H1 (cell line): ENCODE results near the gene USP49. TPM values are rescaled to one million over a fixed set of nuclear protein-coding genes. Genes with fewer than 3 reads are reported as not detected.

Experiments
- CTCF ChIA-PET: fragments of 300-600 bp; sonication (Branson Sonifier 250); formaldehyde crosslinking; loops from one replicate; lab custom pipeline; 2021; ENCODE audit not compliant: partially characterized antibody; lab: Charles Lee
- POLR2A ChIA-PET: fragments of 300-600 bp; sonication (Branson Sonifier 250); formaldehyde crosslinking; loops from one replicate; lab custom pipeline; 2021; ENCODE audit warnings: inconsistent platforms; ENCODE audit not compliant: partially characterized antibody; lab: Charles Lee
- DNase-seq, 2 experiments: peaks; one replicate each; pipeline versions ENCODE4 v3.0.0 to v3.0.0-alpha.2; 2010 to 2022; ENCODE audit warnings: low spot score in 2 of 2, low read depth in 1 of 2, mixed read lengths in 1 of 2
- FAIRE-seq: peaks from 2 replicates; lab custom pipeline; 2011; peaks lifted over from hg19 to GRCh38; lab: Jason Lieb, UNC
- H2AFZ ChIP-seq: 2 replicates; pipeline ENCODE4 v1.8.1; 2012; ENCODE audit warnings: low read length, inconsistent platforms
- H2AK5ac ChIP-seq: 2 replicates; pipeline ENCODE4 v1.6.1; 2013; ENCODE audit warnings: low read depth, low read length
- H2BK120ac ChIP-seq: replicated peaks from 2 replicates; pipeline ENCODE3; 2013; ENCODE audit warnings: low read depth, low read length, inconsistent platforms
- H2BK12ac ChIP-seq: 2 replicates; pipeline ENCODE4 v1.6.1; 2013; ENCODE audit warnings: low read depth, low read length
- H2BK15ac ChIP-seq: 2 replicates; pipeline ENCODE4 v1.6.1; 2013; ENCODE audit warnings: low read length
- H2BK20ac ChIP-seq: 2 replicates; pipeline ENCODE4 v1.6.1; 2013; ENCODE audit warnings: low read length
- H2BK5ac ChIP-seq: 2 replicates; pipeline ENCODE4 v1.6.1; 2013; ENCODE audit warnings: low read depth, low read length
- H3K14ac ChIP-seq: 2 replicates; pipeline ENCODE4 v1.6.1; 2013; ENCODE audit warnings: inconsistent platforms; ENCODE audit not compliant: insufficient read length
- H3K18ac ChIP-seq: 2 replicates; pipeline ENCODE4 v1.6.1; 2013; ENCODE audit warnings: low read length; ENCODE audit errors: extremely low read depth
- H3K23ac ChIP-seq: 2 replicates; pipeline ENCODE4 v1.6.1; 2013; ENCODE audit warnings: inconsistent platforms; ENCODE audit not compliant: insufficient read length
- H3K23me2 ChIP-seq: 2 replicates; pipeline ENCODE4 v1.6.1; 2013; ENCODE audit warnings: low read depth, low read length
- H3K27ac ChIP-seq: 2 replicates; pipeline ENCODE4 v1.6.1; 2011; ENCODE audit warnings: low read depth, low read length, inconsistent platforms
- H3K27me3 ChIP-seq, 4 experiments: replicated peaks in 1 of 4; 1 replicate in 1 of 4; 2 replicates in 3 of 4; pipeline versions ENCODE4 v1.6.1 to v1.8.1; 2011 to 2013; ENCODE audit warnings: low read length in 3 of 4, mild to moderate bottlenecking in 3 of 4, inconsistent platforms in 2 of 4, mixed read lengths in 2 of 4, moderate library complexity in 1 of 4; ENCODE audit not compliant: control insufficient read depth in 3 of 4, insufficient read depth in 3 of 4; ENCODE audit errors: extremely low read depth in 1 of 4
- H3K36me3 ChIP-seq, 4 experiments: 2 replicates each; pipeline versions ENCODE4 v1.6.1 to v1.8.1; 2011 to 2013; ENCODE audit warnings: mild to moderate bottlenecking in 4 of 4, low read length in 3 of 4, moderate library complexity in 2 of 4, control low read depth in 1 of 4, inconsistent platforms in 1 of 4; ENCODE audit not compliant: insufficient read depth in 4 of 4, control insufficient read depth in 2 of 4
- H3K4ac ChIP-seq: replicated peaks from 2 replicates; pipeline ENCODE3; 2013; ENCODE audit warnings: low read length, low read depth, mixed read lengths, inconsistent platforms; ENCODE audit not compliant: insufficient read length
- H3K4me1 ChIP-seq, 4 experiments: replicated peaks in 1 of 4; 1 replicate in 1 of 4; 2 replicates in 3 of 4; pipeline versions ENCODE4 v1.6.1 to v1.8.1; 2011 to 2013; ENCODE audit warnings: low read length in 3 of 4, inconsistent platforms in 2 of 4, mixed read lengths in 1 of 4; ENCODE audit not compliant: insufficient read depth in 4 of 4, control insufficient read depth in 3 of 4
- H3K4me2 ChIP-seq, 2 experiments: 2 replicates each; pipeline versions ENCODE4 v1.6.1 to v1.8.1; 2011 to 2013; ENCODE audit warnings: low read depth in 2 of 2, low read length in 2 of 2, control low read depth in 1 of 2, inconsistent platforms in 1 of 2, mild to moderate bottlenecking in 1 of 2; ENCODE audit not compliant: insufficient read depth in 1 of 2
- H3K4me3 ChIP-seq, 4 experiments: fragments of 200-600, 300-600 bp in 1 of 4; sonication (generic), shearing (Covaris generic), sonication (Bioruptor Twin) in 1 of 4; 2 replicates each; pipeline versions ENCODE4 v1.5.1 to v1.8.1; 2011 to 2016; ENCODE audit warnings: low read length in 4 of 4, low read depth in 3 of 4, control low read depth in 2 of 4, inconsistent platforms in 2 of 4, mild to moderate bottlenecking in 2 of 4, mixed read lengths in 1 of 4, moderate library complexity in 1 of 4; ENCODE audit not compliant: insufficient read depth in 2 of 4; ENCODE audit errors: extremely low read depth in 1 of 4
- H3K56ac ChIP-seq: replicated peaks from 2 replicates; pipeline ENCODE3; 2013; ENCODE audit warnings: low read depth, mild to moderate bottlenecking, mixed read lengths, low read length, inconsistent platforms; ENCODE audit not compliant: insufficient read length
- H3K79me1 ChIP-seq: 2 replicates; pipeline ENCODE4 v1.6.1; 2013; ENCODE audit warnings: low read depth, low read length, control low read depth
- H3K79me2 ChIP-seq, 2 experiments: 2 replicates each; pipeline versions ENCODE4 v1.6.1 to v1.8.1; 2012 to 2013; ENCODE audit warnings: low read length in 2 of 2, mild to moderate bottlenecking in 2 of 2, inconsistent platforms in 1 of 2; ENCODE audit not compliant: insufficient read depth in 2 of 2, control insufficient read depth in 1 of 2
- H3K9ac ChIP-seq, 4 experiments: replicated peaks in 1 of 4; 1 replicate in 1 of 4; 2 replicates in 3 of 4; pipeline versions ENCODE4 v1.6.1 to v1.8.1; 2011 to 2013; ENCODE audit warnings: low read depth in 3 of 4, low read length in 3 of 4, control low read depth in 2 of 4, mild to moderate bottlenecking in 2 of 4, moderate library complexity in 2 of 4, inconsistent platforms in 1 of 4; ENCODE audit errors: extremely low read depth in 1 of 4
- H3K9me3 ChIP-seq, 2 experiments: 2 replicates each; pipeline versions ENCODE4 v1.6.1 to v1.8.1; 2012 to 2013; ENCODE audit warnings: mild to moderate bottlenecking in 2 of 2, moderate library complexity in 2 of 2, control low read depth in 1 of 2, inconsistent platforms in 1 of 2, low read depth in 1 of 2, low read length in 1 of 2, mixed read lengths in 1 of 2; ENCODE audit not compliant: insufficient read depth in 2 of 2
- H4K20me1 ChIP-seq, 2 experiments: replicated peaks in 1 of 2; 2 replicates each; pipeline versions ENCODE3 to v1.8.1; 2011 to 2013; ENCODE audit warnings: inconsistent platforms in 2 of 2, low read length in 2 of 2, mild to moderate bottlenecking in 1 of 2; ENCODE audit not compliant: insufficient read depth in 2 of 2, control insufficient read depth in 1 of 2
- H4K5ac ChIP-seq: 2 replicates; pipeline ENCODE4 v1.6.1; 2013; ENCODE audit warnings: low read length, low read depth, mixed read lengths, inconsistent platforms; ENCODE audit not compliant: insufficient read length
- H4K8ac ChIP-seq: 2 replicates; pipeline ENCODE4 v1.8.0; 2013; ENCODE audit warnings: mild to moderate bottlenecking, moderate library complexity, low read length, inconsistent platforms; ENCODE audit not compliant: insufficient read depth; ENCODE audit errors: extremely low read depth
- H4K91ac ChIP-seq: replicated peaks from 2 replicates; pipeline ENCODE3; 2013; ENCODE audit warnings: low read length, mixed read lengths, inconsistent platforms; ENCODE audit not compliant: insufficient read length
- CBX5 ChIP-seq: fragments of 300-800, 300-1000 bp; sonication (generic); IDR thresholded peaks from 2 replicates; pipeline ENCODE4 v1.7.1; 2016; ENCODE audit warnings: antibody characterized with exemption, low read length, low read depth
- CEBPB ChIP-seq: IDR thresholded peaks from 2 replicates; pipeline ENCODE4 v1.6.1; 2012; ENCODE audit warnings: low read depth, low read length
- GABPA ChIP-seq: IDR thresholded peaks from 2 replicates; pipeline ENCODE4 v1.6.1; 2011; ENCODE audit warnings: mild to moderate bottlenecking, low read length, moderate library complexity, borderline replicate concordance; ENCODE audit not compliant: insufficient read depth
- MAFK ChIP-seq: IDR thresholded peaks from 2 replicates; pipeline ENCODE4 v1.6.1; 2012; ENCODE audit warnings: low read depth, mild to moderate bottlenecking, improper control_type of control experiment, low read length
- NRF1 ChIP-seq: IDR thresholded peaks from 2 replicates; pipeline ENCODE4 v1.6.1; 2011; ENCODE audit warnings: mild to moderate bottlenecking, low read depth, low read length, improper control_type of control experiment
- PHF8 ChIP-seq: fragments of 200-600 bp; sonication (generic); conservative IDR thresholded peaks from 2 replicates; pipeline ENCODE4 v1.7.1; 2012; ENCODE audit warnings: low read depth, mild to moderate bottlenecking, inconsistent platforms, low read length, moderate library complexity
- POU5F1 ChIP-seq: IDR thresholded peaks from 2 replicates; pipeline ENCODE4 v1.6.1; 2011; ENCODE audit warnings: low read depth, mild to moderate bottlenecking, low read length, moderate library complexity
- SRF ChIP-seq: IDR thresholded peaks from 2 replicates; pipeline ENCODE4 v1.6.1; 2011; ENCODE audit warnings: mild to moderate bottlenecking, low read depth, low read length, moderate library complexity
- USF2 ChIP-seq: IDR thresholded peaks from 2 replicates; pipeline ENCODE4 v1.6.1; 2011; ENCODE audit warnings: low read length, improper control_type of control experiment
- WGBS, 2 experiments: shearing (Covaris generic) in 1 of 2; methylation state at CpG; one replicate each; pipeline versions ENCODE4 v1.1.6 to v1.1.7; 2013 to 2015; ENCODE audit warnings: low lambda C conversion rate in 2 of 2, mixed read lengths in 2 of 2, inconsistent platforms in 1 of 2, low coverage in 1 of 2, missing lambda C conversion rate in 1 of 2; ENCODE audit not compliant: insufficient replicate concordance in 2 of 2, insufficient coverage in 1 of 2, insufficient read length in 1 of 2; ENCODE audit errors: extremely low coverage in 1 of 2, missing lambda C conversion rate in 1 of 2; 5-methylcytosine and 5-hydroxymethylcytosine counted together
- polyA plus RNA-seq, 7 experiments: library from polyadenylated mRNA; depleted of rRNA in 3 of 7; stranded (reverse) in 5 of 7; unstranded in 2 of 7; fragments of >200 nt in 5 of 7; fragments of 200-250 nt in 2 of 7; gene quantifications; 1 replicate in 5 of 7; 2 replicates in 1 of 7; 4 replicates in 1 of 7; pipeline versions ENCODE4 v1.2.1 to v1.2.3, GENCODE V29; 2011 to 2013; ENCODE audit warnings: missing spikeins in 2 of 7, mixed read lengths in 2 of 7
- total RNA-seq: library from RNA; stranded (reverse); fragmentation: NEBNext Ultra II Directional; extraction: Animal tissue kit (Norgen Biotek cat#: 25700); gene quantifications from 2 replicates; pipeline ENCODE4 v1.2.1, GENCODE V29; 2021

The USP49 gene
- total and polyA plus RNA-seq, 2 of the 8 experiments (the other 6 are each of a cell fraction or from before 2014, with no cell fraction given): 6.9 to 24.4 TPM

GRCh38 chr6:41920921-41921711, 25.9 kb upstream of the USP49 start, which contains the start of the genes BYSL and MED20:
BYSL (plus strand) TSS chr6:41921499; CDS start chr6:41921563, 64 bp downstream.
MED20 (minus strand) TSS chr6:41921139; CDS start chr6:41921018, 121 bp downstream.
- Histone ChIP-seq H3K4ac (peak within 1 kb of the TSS; percentile 48), H3K27me3 (no peaks in the 10 kb centered on the region), H3K23ac (no peak within 1 kb of the TSS), H2BK5ac (peak within 1 kb of the TSS; percentile 99), H4K5ac (peak within 1 kb of the TSS; percentile 98), H4K20me1 (peaks cover 10% of the 10 kb centered on the region in 2 experiments), H2AFZ (peak within 1 kb of the TSS; percentile 99), H3K4me3 (peak within 1 kb of the TSS; percentile 79 to 98 (median 87)), H3K79me2 (peaks cover 36 to 58% of the 10 kb centered on the region in 2 experiments), H3K9me3 (no peaks in the 10 kb centered on the region), H3K4me1 (peaks cover 1 to 11% (median 4%) of the 10 kb centered on the region in 4 experiments; a peak in 3 of 7 replicates), H2BK120ac (peak within 1 kb of the TSS; percentile 70), H3K9ac (peak within 1 kb of the TSS; percentile 88 to 99 (median 94)), H3K79me1 (peaks cover 15% of the 10 kb centered on the region), H2BK15ac (peak within 1 kb of the TSS; percentile 100), H2BK20ac (no peak within 1 kb of the TSS), H4K8ac (peak within 1 kb of the TSS; percentile 99; the same call in 1 of the 2 replicates), H3K18ac (peak within 1 kb of the TSS; percentile 100), H3K14ac (no peak within 1 kb of the TSS), H2AK5ac (peak within 1 kb of the TSS; percentile 18), H3K23me2 (peaks cover 8% of the 10 kb centered on the region; the same call in 1 of the 2 replicates), H2BK12ac (peak within 1 kb of the TSS; percentile 99), H3K4me2 (peak within 1 kb of the TSS; percentile 94 to 96), H3K36me3 (peaks cover 4 to 25% (median 13%) of the 10 kb centered on the region in 4 experiments; a peak in 7 of 8 replicates), H3K27ac (peak within 1 kb of the TSS; percentile 98), H4K91ac (peak within 1 kb of the TSS; percentile 75), H3K56ac (peak within 1 kb of the TSS; percentile 91)
- ChIA-PET CTCF (interaction anchor here (0.6 to 11.4 kb wide), 34 partner anchors 8 to 180 kb away, joined by 3 to 166 read pairs (median 4); partner anchors contain the start of genes CCND3 and TOMM6), POLR2A (interaction anchor here (0.6 to 12.2 kb wide), 41 partner anchors 9 to 724 kb away, joined by 3 to 235 read pairs (median 4); partner anchors contain the start of genes CCND3, MRPS10, TAF8 and TOMM6)
- peak; percentile 75 to 97 for DNase-seq
- FAIRE-seq: no peak
- WGBS, 2 experiments: 1% methylated on average over 47 of the region's 55 CpGs; no CpG with 5 or more reads in 1 of the 2 experiments
- TF ChIP-seq NRF1 (peak; percentile 70), CBX5 (no peak), GABPA (peak; percentile 73; the same call in 1 of the 2 replicates), MAFK (no peak), SRF (peak; percentile 78), PHF8 (peak; percentile 94), CEBPB (0 out of 2 replicates have a peak, but pooled peaks have one; percentile 7), USF2 (no peak), POU5F1 (no peak)
